ENCODE measurements around the gene GNA12. TPM values are rescaled to one million over a fixed set of nuclear protein-coding genes. Genes with fewer than 3 reads are reported as not detected.

Gene GNA12
- total and polyA plus RNA-seq, 2 experiments from 2014 or later, result 28.4 to 40.2 TPM

DNA sequence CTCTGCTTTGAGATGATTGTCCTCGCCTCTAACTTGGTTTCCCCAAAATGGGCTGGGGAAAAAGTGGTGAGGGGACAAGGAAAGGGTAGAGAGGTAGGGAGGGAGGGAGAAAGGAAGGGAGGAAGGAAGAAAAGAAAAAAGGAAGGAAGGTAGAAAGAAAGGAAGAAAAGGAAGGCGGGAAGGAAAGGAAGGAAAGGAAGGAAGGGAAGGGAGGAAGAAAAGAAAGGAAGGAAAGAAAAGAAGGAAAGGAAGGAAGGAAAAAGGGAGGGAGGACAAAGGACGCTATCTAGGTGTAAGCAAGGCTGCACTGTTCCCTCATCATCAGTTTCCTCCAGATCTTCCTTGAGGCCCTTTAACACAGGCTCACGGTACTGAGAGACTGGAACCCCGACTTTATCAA is 2.2 kb downstream of the GNA12 start:
- no peak for DNase-seq (ENCODE audit: low spot score)
- peak overlapping the region; percentile 97 for H3K4me2 ChIP-seq
- H4K20me1 ChIP-seq (ENCODE audit: insufficient read depth, poor library complexity, severe bottlenecking), result peaks cover 9% of the 10 kb centered on the region
- H3K36me3 ChIP-seq (replicated peaks; ENCODE audit: insufficient read depth, low read depth), result no peaks in the 10 kb centered on the region
- H3K27ac ChIP-seq, result no peak overlapping the region
- H3K9me3 ChIP-seq (ENCODE audit: low read depth), result no peaks in the 10 kb centered on the region
- no peaks in the 10 kb centered on the region for H3K9me2 ChIP-seq (replicated peaks; ENCODE audit: insufficient read depth)
- H2AFZ ChIP-seq, result no peak overlapping the region
- no peak for TF ChIP-seq EZH2 (IDR thresholded peaks at IDR 0.05; ENCODE audit: borderline replicate concordance)
- TF ChIP-seq, protein P1, sequence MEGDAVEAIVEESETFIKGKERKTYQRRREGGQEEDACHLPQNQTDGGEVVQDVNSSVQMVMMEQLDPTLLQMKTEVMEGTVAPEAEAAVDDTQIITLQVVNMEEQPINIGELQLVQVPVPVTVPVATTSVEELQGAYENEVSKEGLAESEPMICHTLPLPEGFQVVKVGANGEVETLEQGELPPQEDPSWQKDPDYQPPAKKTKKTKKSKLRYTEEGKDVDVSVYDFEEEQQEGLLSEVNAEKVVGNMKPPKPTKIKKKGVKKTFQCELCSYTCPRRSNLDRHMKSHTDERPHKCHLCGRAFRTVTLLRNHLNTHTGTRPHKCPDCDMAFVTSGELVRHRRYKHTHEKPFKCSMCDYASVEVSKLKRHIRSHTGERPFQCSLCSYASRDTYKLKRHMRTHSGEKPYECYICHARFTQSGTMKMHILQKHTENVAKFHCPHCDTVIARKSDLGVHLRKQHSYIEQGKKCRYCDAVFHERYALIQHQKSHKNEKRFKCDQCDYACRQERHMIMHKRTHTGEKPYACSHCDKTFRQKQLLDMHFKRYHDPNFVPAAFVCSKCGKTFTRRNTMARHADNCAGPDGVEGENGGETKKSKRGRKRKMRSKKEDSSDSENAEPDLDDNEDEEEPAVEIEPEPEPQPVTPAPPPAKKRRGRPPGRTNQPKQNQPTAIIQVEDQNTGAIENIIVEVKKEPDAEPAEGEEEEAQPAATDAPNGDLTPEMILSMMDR (IDR thresholded peaks at IDR 0.05; ENCODE audit: poor library complexity), result no peak
- TF ChIP-seq EZH2phosphoT487 (IDR thresholded peaks at IDR 0.05; ENCODE audit: low read depth, severe bottlenecking, unreplicated experiment), result no peak
- H3K4me3 ChIP-seq, result no peak overlapping the region
- H3K27me3 ChIP-seq, result no peaks in the 10 kb centered on the region
- peaks cover 68% of the 10 kb centered on the region for H3K79me2 ChIP-seq
- H3K4me1 ChIP-seq (ENCODE audit: insufficient read depth), result peaks cover 15% of the 10 kb centered on the region
- 96% methylated on average over 5 of the region's 5 CpGs for WGBS (ENCODE audit: low lambda C conversion rate, missing lambda C conversion rate)

DNA sequence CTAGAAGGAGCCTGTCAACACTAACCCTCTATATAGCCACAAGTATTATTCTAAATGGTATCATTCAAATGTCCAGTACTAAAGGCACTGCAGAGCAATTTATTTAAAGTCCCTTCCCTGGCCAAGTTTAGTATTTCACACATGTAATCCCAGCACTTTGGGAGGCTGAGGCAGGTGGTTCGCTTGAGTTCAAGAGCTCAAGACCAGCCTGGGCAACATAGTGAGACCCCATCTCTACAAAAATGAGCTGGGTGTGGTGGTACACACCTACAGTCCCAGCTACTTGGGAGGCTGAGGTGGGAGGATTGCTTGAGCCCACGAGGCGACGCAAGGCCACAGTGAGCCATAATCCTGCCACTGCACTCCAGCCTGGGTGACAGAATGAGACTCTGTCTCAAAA is 3.6 kb downstream of the GNA12 start:
- no peak for DNase-seq (ENCODE audit: low spot score)
- no peaks in the 10 kb centered on the region for H3K9me2 ChIP-seq (replicated peaks; ENCODE audit: insufficient read depth)
- H2AFZ ChIP-seq, result no peak overlapping the region
- H3K4me2 ChIP-seq, result no peak overlapping the region
- no peaks in the 10 kb centered on the region for H3K9me3 ChIP-seq (ENCODE audit: low read depth)
- WGBS (ENCODE audit: low lambda C conversion rate, missing lambda C conversion rate), result 98% methylated on average over 4 of the region's 4 CpGs
- TF ChIP-seq EZH2phosphoT487 (IDR thresholded peaks at IDR 0.05; ENCODE audit: low read depth, severe bottlenecking, unreplicated experiment) (no peak), EZH2 (IDR thresholded peaks at IDR 0.05; ENCODE audit: borderline replicate concordance) (no peak)
- TF ChIP-seq, protein P1 (IDR thresholded peaks at IDR 0.05; ENCODE audit: poor library complexity), result no peak
- no peak overlapping the region for H3K4me3 ChIP-seq
- H3K27me3 ChIP-seq, result no peaks in the 10 kb centered on the region
- peaks cover 11% of the 10 kb centered on the region for H4K20me1 ChIP-seq (ENCODE audit: insufficient read depth, poor library complexity, severe bottlenecking)
- no peaks in the 10 kb centered on the region for H3K36me3 ChIP-seq (replicated peaks; ENCODE audit: insufficient read depth, low read depth)
- no peak overlapping the region for H3K27ac ChIP-seq
- peaks cover 82% of the 10 kb centered on the region for H3K79me2 ChIP-seq
- H3K4me1 ChIP-seq (ENCODE audit: insufficient read depth), result peaks cover 15% of the 10 kb centered on the region

DNA sequence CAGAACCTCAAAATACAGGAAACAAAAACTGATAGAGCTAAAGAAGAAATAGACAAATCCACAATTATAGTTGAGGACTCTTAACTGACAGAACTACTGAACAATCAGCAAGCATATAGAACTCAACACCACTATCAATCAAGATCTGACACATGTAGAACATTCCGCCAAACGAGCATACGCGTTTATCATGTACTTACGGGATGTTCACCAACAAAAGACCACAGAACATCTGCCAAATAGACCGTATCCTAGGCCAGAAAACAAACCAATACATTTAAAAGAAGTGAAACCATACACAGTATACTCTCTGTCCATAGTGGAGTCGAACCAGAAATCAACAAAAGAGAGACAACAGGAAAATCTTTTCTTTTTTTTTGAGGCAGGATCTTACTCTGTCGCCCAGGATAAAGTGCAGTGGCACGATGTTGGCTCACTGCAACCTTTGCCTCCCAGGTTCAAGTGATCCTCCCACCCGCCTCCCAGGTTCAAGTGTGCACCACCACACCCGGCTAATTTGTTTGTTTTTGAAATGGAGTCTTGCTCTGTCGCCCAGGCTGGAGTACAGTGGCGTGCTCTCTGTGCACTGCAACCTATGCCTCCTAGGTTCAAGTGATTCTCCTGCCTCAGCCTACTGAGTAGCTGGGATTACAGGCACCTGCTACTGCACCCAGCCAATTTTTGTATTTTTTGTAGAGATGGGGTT is 5.1 kb downstream of the GNA12 start:
- H4K20me1 ChIP-seq (ENCODE audit: insufficient read depth, poor library complexity, severe bottlenecking), result peaks cover 13% of the 10 kb centered on the region
- no peaks in the 10 kb centered on the region for H3K36me3 ChIP-seq (replicated peaks; ENCODE audit: insufficient read depth, low read depth)
- TF ChIP-seq EZH2phosphoT487 (IDR thresholded peaks at IDR 0.05; ENCODE audit: low read depth, severe bottlenecking, unreplicated experiment), result no peak
- TF ChIP-seq, protein P1 (IDR thresholded peaks at IDR 0.05; ENCODE audit: poor library complexity), result no peak
- TF ChIP-seq EZH2 (IDR thresholded peaks at IDR 0.05; ENCODE audit: borderline replicate concordance), result no peak
- peaks cover 95% of the 10 kb centered on the region for H3K79me2 ChIP-seq
- H3K4me3 ChIP-seq, result no peak overlapping the region
- no peaks in the 10 kb centered on the region for H3K9me2 ChIP-seq (replicated peaks; ENCODE audit: insufficient read depth)
- H3K27me3 ChIP-seq, result no peaks in the 10 kb centered on the region
- WGBS (ENCODE audit: low lambda C conversion rate, missing lambda C conversion rate), result 93% methylated on average over 13 of the region's 13 CpGs
- DNase-seq (ENCODE audit: low spot score), result no peak
- H3K9me3 ChIP-seq (ENCODE audit: low read depth), result no peaks in the 10 kb centered on the region
- H2AFZ ChIP-seq, result no peak overlapping the region
- H3K27ac ChIP-seq, result no peak overlapping the region
- H3K4me1 ChIP-seq (ENCODE audit: insufficient read depth), result peaks cover 15% of the 10 kb centered on the region
- no peak overlapping the region for H3K4me2 ChIP-seq

All from hepatocyte (in vitro differentiated cells).